ENCODE results near the gene THRSP. TPM values are rescaled to one million over a fixed set of nuclear protein-coding genes. Genes with fewer than 3 reads are reported as not detected.
"Not testable (repeated sequence)": the region's sequence is repeated elsewhere in the genome, so short reads cannot be mapped to it uniquely, and the experiment has no call there.

Gene THRSP
- total and polyA plus RNA-seq, 2 donors (not counting 1 experiment from before 2014, with no cell fraction given): under 0.01 to 0.19 TPM

DNA sequence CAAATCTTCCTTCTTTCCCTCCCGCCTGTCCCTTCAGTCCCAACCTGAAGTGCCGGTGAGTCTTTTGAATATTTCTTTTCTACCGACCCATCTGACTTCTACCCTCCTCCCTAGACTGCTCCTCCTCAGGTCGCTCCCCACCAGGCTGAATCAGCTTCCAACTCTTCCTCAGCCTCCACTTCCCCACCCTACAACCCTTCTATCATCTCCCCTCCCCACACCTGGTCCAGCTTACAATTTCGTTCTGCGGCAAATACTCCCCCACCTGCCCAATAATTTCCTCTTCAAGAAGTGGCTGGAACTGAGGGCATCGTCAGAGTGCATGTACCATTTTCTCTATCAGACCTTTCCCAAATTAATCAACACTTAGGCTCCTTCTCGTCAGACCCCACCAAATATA, 18.5 kb downstream of the THRSP start:
- no peak overlapping the region for H3K4me2 ChIP-seq (ENCODE audit: extremely low read depth, insufficient read depth, low read length)
- peaks cover 2% of the 10 kb centered on the region for H3K4me1 ChIP-seq (ENCODE audit: control insufficient read depth, extremely low read depth, insufficient read depth, low read length)

DNA sequence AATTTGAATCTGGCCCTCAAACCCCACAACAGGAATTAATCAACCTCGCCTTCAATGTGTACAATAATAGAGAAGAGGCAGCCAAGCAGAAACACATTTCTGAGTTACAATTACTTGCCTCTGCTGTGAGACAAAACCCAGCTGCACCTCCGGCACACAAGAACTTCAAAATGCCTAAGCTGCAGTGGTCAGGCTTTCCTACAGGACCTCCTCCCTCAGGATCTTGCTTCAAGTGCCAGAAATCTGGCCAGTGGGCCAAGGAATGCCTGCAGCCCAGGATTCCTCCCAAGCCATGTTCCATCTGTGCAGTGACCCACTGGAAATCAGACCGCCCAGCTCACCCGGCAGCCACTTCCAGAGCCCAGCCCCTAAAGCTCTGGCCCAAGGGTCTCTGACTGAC, 19.4 kb downstream of the THRSP start:
- Histone ChIP-seq H3K36me3 (ENCODE audit: control insufficient read depth, insufficient read depth, low read length) (no peaks in the 10 kb centered on the region), H3K27ac (ENCODE audit: insufficient read depth, low read length) (no peak overlapping the region), H3K9ac (ENCODE audit: insufficient read depth, low read length) (no peak overlapping the region), H3K27me3 (ENCODE audit: control insufficient read depth, insufficient read depth, low read length) (no peaks in the 10 kb centered on the region), H3K4me3 (replicated peaks in 1 of 4; ENCODE audit: control extremely low read depth in 1 of 4, insufficient read depth in 1 of 4, low read depth in 3 of 4, low read length in 4 of 4) (peak overlapping the region in 1 of 4 experiments; percentile 58), H3K4me1 (ENCODE audit: control insufficient read depth, extremely low read depth, insufficient read depth, low read length) (peaks cover under 1% of the 10 kb centered on the region), H3K79me2 (ENCODE audit: control insufficient read depth, insufficient read depth, low read length) (peaks cover 17% of the 10 kb centered on the region), H4K20me1 (ENCODE audit: control insufficient read depth, extremely low read depth, insufficient read depth, low read length) (no peaks in the 10 kb centered on the region), H2AFZ (ENCODE audit: low read length) (no peak overlapping the region), H3K4me2 (ENCODE audit: extremely low read depth, insufficient read depth, low read length) (peak overlapping the region; percentile 15), H3K9me3 (ENCODE audit: control insufficient read depth, insufficient read depth, low read depth, low read length) (no peaks in the 10 kb centered on the region)
- TF ChIP-seq, protein P1, sequence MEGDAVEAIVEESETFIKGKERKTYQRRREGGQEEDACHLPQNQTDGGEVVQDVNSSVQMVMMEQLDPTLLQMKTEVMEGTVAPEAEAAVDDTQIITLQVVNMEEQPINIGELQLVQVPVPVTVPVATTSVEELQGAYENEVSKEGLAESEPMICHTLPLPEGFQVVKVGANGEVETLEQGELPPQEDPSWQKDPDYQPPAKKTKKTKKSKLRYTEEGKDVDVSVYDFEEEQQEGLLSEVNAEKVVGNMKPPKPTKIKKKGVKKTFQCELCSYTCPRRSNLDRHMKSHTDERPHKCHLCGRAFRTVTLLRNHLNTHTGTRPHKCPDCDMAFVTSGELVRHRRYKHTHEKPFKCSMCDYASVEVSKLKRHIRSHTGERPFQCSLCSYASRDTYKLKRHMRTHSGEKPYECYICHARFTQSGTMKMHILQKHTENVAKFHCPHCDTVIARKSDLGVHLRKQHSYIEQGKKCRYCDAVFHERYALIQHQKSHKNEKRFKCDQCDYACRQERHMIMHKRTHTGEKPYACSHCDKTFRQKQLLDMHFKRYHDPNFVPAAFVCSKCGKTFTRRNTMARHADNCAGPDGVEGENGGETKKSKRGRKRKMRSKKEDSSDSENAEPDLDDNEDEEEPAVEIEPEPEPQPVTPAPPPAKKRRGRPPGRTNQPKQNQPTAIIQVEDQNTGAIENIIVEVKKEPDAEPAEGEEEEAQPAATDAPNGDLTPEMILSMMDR (conservative IDR thresholded peaks at IDR 0.05 in 1 of 2, IDR thresholded peaks at IDR 0.05 in 1 of 2; ENCODE audit: low read depth in 1 of 2, low read length in 2 of 2): no peak
- DNase-seq (ENCODE audit: low read depth in 2 of 2): peak; percentile 29 to 90

More for the DNA sequence above, 18.5 kb downstream of the THRSP start:
- Histone ChIP-seq H3K9me3 (ENCODE audit: control insufficient read depth, insufficient read depth, low read depth, low read length) (no peaks in the 10 kb centered on the region), H2AFZ (ENCODE audit: low read length) (no peak overlapping the region), H3K36me3 (ENCODE audit: control insufficient read depth, insufficient read depth, low read length) (no peaks in the 10 kb centered on the region), H4K20me1 (ENCODE audit: control insufficient read depth, extremely low read depth, insufficient read depth, low read length) (no peaks in the 10 kb centered on the region), H3K27me3 (ENCODE audit: control insufficient read depth, insufficient read depth, low read length) (no peaks in the 10 kb centered on the region), H3K79me2 (ENCODE audit: control insufficient read depth, insufficient read depth, low read length) (peaks cover 26% of the 10 kb centered on the region), H3K9ac (ENCODE audit: insufficient read depth, low read length) (no peak overlapping the region), H3K4me3 (replicated peaks in 1 of 4; ENCODE audit: control extremely low read depth in 1 of 4, insufficient read depth in 1 of 4, low read depth in 3 of 4, low read length in 4 of 4) (no peak overlapping the region), H3K27ac (ENCODE audit: insufficient read depth, low read length) (no peak overlapping the region)
- TF ChIP-seq EZH2 (IDR thresholded peaks at IDR 0.05; ENCODE audit: low read length, missing control alignments): no peak
- DNase-seq (ENCODE audit: low read depth in 2 of 2): no peak

DNA sequence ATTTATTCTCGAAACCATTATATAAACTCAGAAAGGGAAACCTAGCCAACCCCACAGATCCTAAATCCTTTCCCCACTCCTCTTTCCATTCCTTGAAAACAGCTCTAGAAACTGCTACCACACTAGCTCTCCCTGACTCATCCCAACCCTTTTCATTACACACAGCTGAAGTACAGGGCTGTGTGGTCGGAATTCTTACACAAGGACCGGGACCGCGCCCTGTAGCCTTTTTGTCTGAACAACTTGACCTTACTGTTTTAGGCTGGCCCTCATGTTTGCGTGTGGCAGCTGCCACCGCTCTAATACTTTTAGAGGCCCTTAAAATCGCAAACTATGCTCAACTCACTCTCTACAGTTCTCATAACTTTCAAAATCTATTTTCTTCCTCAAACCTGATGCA, 20.8 kb downstream of the THRSP start:
- not testable (repeated sequence) for H3K9me3 ChIP-seq (ENCODE audit: control insufficient read depth, insufficient read depth, low read depth, low read length)

DNA sequence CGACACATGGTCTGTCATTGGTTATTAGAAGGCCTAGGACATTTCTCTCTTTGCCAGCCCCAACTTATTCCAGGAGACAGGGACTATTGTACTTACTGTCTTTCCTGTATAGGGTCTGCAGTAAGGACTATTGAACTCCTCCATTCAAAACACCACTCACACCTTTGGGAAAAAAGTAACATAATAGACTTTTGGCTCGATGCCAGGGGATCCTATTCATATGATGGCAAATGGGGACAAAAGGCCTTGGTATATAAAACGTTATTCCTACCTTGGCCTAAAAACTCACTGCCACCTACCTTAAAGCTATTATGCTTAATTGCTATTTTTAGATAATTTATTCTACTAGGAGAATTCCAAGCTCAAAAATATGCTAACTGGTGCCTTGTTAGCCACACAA, 22.3 kb downstream of the THRSP start:
- Histone ChIP-seq H3K4me1 (ENCODE audit: control insufficient read depth, extremely low read depth, insufficient read depth, low read length) (no peaks in the 10 kb centered on the region), H2AFZ (ENCODE audit: low read length) (no peak overlapping the region), H4K20me1 (ENCODE audit: control insufficient read depth, extremely low read depth, insufficient read depth, low read length) (no peaks in the 10 kb centered on the region), H3K9me3 (ENCODE audit: control insufficient read depth, insufficient read depth, low read depth, low read length) (no peaks in the 10 kb centered on the region), H3K4me2 (ENCODE audit: extremely low read depth, insufficient read depth, low read length) (no peak overlapping the region), H3K27ac (ENCODE audit: insufficient read depth, low read length) (no peak overlapping the region), H3K79me2 (ENCODE audit: control insufficient read depth, insufficient read depth, low read length) (no peaks in the 10 kb centered on the region), H3K9ac (ENCODE audit: insufficient read depth, low read length) (no peak overlapping the region), H3K27me3 (ENCODE audit: control insufficient read depth, insufficient read depth, low read length) (no peaks in the 10 kb centered on the region), H3K4me3 (replicated peaks in 1 of 4; ENCODE audit: control extremely low read depth in 1 of 4, insufficient read depth in 1 of 4, low read depth in 3 of 4, low read length in 4 of 4) (no peak overlapping the region), H3K36me3 (ENCODE audit: control insufficient read depth, insufficient read depth, low read length) (no peaks in the 10 kb centered on the region)
- no peak for TF ChIP-seq EZH2 (IDR thresholded peaks at IDR 0.05; ENCODE audit: low read length, missing control alignments)
- TF ChIP-seq, protein P1 (conservative IDR thresholded peaks at IDR 0.05 in 1 of 2, IDR thresholded peaks at IDR 0.05 in 1 of 2; ENCODE audit: low read depth in 1 of 2, low read length in 2 of 2): no peak
- no peak for DNase-seq (ENCODE audit: low read depth in 2 of 2)

More for the DNA sequence above, 20.8 kb downstream of the THRSP start:
- DNase-seq (ENCODE audit: low read depth in 2 of 2): peak in 1 of 2 donors; percentile 74
- not testable (repeated sequence) for H3K9ac ChIP-seq (ENCODE audit: insufficient read depth, low read length); H3K27ac ChIP-seq (ENCODE audit: insufficient read depth, low read length); H3K4me2 ChIP-seq (ENCODE audit: extremely low read depth, insufficient read depth, low read length); H3K4me1 ChIP-seq (ENCODE audit: control insufficient read depth, extremely low read depth, insufficient read depth, low read length); H4K20me1 ChIP-seq (ENCODE audit: control insufficient read depth, extremely low read depth, insufficient read depth, low read length); H3K79me2 ChIP-seq (ENCODE audit: control insufficient read depth, insufficient read depth, low read length); H2AFZ ChIP-seq (ENCODE audit: low read length); H3K27me3 ChIP-seq (ENCODE audit: control insufficient read depth, insufficient read depth, low read length); H3K36me3 ChIP-seq (ENCODE audit: control insufficient read depth, insufficient read depth, low read length)
- H3K4me3 ChIP-seq (replicated peaks in 1 of 4; ENCODE audit: control extremely low read depth in 1 of 4, insufficient read depth in 1 of 4, low read depth in 3 of 4, low read length in 4 of 4): peak overlapping the region in 1 of 4 experiments; percentile 58

DNA sequence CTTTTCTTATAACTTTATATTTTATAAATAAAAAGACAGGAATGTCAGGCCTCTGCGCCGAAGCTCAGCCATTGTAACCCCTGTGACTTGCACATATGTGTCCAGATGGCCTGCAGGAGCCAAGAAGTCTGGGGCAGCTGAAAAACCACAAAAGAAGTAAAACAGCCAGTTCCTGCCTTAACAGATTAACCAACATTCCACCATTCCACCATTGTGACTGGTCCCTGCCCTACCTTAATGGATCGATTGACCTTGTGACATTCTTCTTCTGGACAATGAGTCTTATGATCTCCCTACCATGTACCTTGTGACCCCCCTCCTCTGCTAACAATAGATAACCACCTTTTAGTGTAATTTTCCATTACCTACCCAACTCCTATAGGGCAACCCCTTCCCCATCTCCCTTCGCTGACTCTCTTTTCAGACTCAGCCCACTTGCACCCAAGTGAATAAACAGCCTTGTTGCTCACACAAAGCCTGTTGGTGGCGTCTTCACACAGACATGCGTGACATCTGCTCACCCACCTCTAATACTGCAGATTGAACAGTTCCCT, 22.9 kb downstream of the THRSP start:
- H3K9me3 ChIP-seq (ENCODE audit: control insufficient read depth, insufficient read depth, low read depth, low read length); H3K27me3 ChIP-seq (ENCODE audit: control insufficient read depth, insufficient read depth, low read length); H3K4me1 ChIP-seq (ENCODE audit: control insufficient read depth, extremely low read depth, insufficient read depth, low read length); H3K36me3 ChIP-seq (ENCODE audit: control insufficient read depth, insufficient read depth, low read length); H3K9ac ChIP-seq (ENCODE audit: insufficient read depth, low read length); H3K4me3 ChIP-seq (replicated peaks in 1 of 4; ENCODE audit: control extremely low read depth in 1 of 4, insufficient read depth in 1 of 4, low read depth in 3 of 4, low read length in 4 of 4); H3K27ac ChIP-seq (ENCODE audit: insufficient read depth, low read length); H3K79me2 ChIP-seq (ENCODE audit: control insufficient read depth, insufficient read depth, low read length); H3K4me2 ChIP-seq (ENCODE audit: extremely low read depth, insufficient read depth, low read length); H4K20me1 ChIP-seq (ENCODE audit: control insufficient read depth, extremely low read depth, insufficient read depth, low read length); H2AFZ ChIP-seq (ENCODE audit: low read length): not testable (repeated sequence)
- DNase-seq (ENCODE audit: low read depth in 2 of 2): peak in 1 of 2 donors; percentile 65

All from fibroblast of lung (primary cell).